OCI-LY1 (cell line): Measurements from ENCODE around the gene BCAR3.

Experiments used
- H2AFZ ChIP-seq: fragments of 200-600 bp; sonication (generic), shearing (Covaris generic); 2 replicates; pipeline ENCODE4 v1.6.0; 2014; ENCODE audit warnings: antibody characterized with exemption, mild to moderate bottlenecking, low read length
- H3F3A ChIP-seq: fragments of 200-600 bp; sonication (generic), shearing (Covaris generic); 2 replicates; pipeline ENCODE4 v1.6.0; 2014; ENCODE audit warnings: mild to moderate bottlenecking, antibody characterized with exemption, low read length, moderate library complexity; ENCODE audit not compliant: insufficient read depth
- H3K27ac ChIP-seq: fragments of 200-600 bp; sonication (generic); 2 replicates; pipeline ENCODE4 v1.5.1; 2014; ENCODE audit warnings: low read length, mixed run types, mild to moderate bottlenecking, low read depth; ENCODE audit not compliant: poor library complexity, severe bottlenecking
- H3K27me3 ChIP-seq: fragments of 200-600 bp; sonication (generic); 2 replicates; pipeline ENCODE4 v1.6.0; 2014; ENCODE audit warnings: antibody characterized with exemption, mild to moderate bottlenecking, low read length, moderate library complexity; ENCODE audit not compliant: insufficient read depth
- H3K36me3 ChIP-seq: fragments of 200-600 bp; sonication (generic); 2 replicates; pipeline ENCODE4 v1.6.1; 2014; ENCODE audit warnings: mild to moderate bottlenecking, antibody characterized with exemption, low read length, moderate library complexity, mixed read lengths; ENCODE audit not compliant: insufficient read depth
- H3K4me1 ChIP-seq: fragments of 200-600 bp; sonication (generic); 2 replicates; pipeline ENCODE4 v1.5.1; 2014; ENCODE audit warnings: mild to moderate bottlenecking, low read length, moderate library complexity; ENCODE audit not compliant: insufficient read depth, severe bottlenecking
- H3K4me2 ChIP-seq: fragments of 200-600 bp; sonication (generic), shearing (Covaris generic); 2 replicates; pipeline ENCODE4 v1.6.1; 2014; ENCODE audit warnings: low read length
- H3K4me3 ChIP-seq: fragments of 200-600 bp; sonication (generic); 2 replicates; pipeline ENCODE4 v1.5.1; 2014; ENCODE audit warnings: low read length, low read depth, mild to moderate bottlenecking, mixed read lengths; ENCODE audit not compliant: poor library complexity, severe bottlenecking
- H3K79me2 ChIP-seq: fragments of 200-600 bp; shearing (Covaris generic); 2 replicates; pipeline ENCODE4 v1.6.1; 2016; ENCODE audit warnings: mixed run types, low read length, mixed read lengths; ENCODE audit not compliant: insufficient read depth
- H3K9ac ChIP-seq: fragments of 200-600 bp; sonication (generic), shearing (Covaris generic); 2 replicates; pipeline ENCODE4 v1.6.1; 2014; ENCODE audit warnings: mild to moderate bottlenecking, low read length, mixed read lengths
- H3K9me2 ChIP-seq: fragments of 200-600 bp; sonication (generic), shearing (Covaris generic); 2 replicates; pipeline ENCODE4 v1.6.1; 2014; ENCODE audit warnings: low read depth, mild to moderate bottlenecking, low read length, mixed read lengths
- H3K9me3 ChIP-seq: fragments of 200-600 bp; shearing (Covaris generic); 2 replicates; pipeline ENCODE4 v1.6.1; 2014; ENCODE audit warnings: low read length, mixed read lengths
- H4K20me1 ChIP-seq: fragments of 200-600 bp; sonication (generic), shearing (Covaris generic); 2 replicates; pipeline ENCODE4 v1.6.0; 2016; ENCODE audit warnings: mild to moderate bottlenecking, low read length; ENCODE audit not compliant: insufficient read depth
- CTCF ChIP-seq: fragments of 200-600 bp; sonication (generic), shearing (Covaris generic); IDR thresholded peaks from 2 replicates; pipeline ENCODE4 v1.5.1; 2017; ENCODE audit warnings: mild to moderate bottlenecking, antibody characterized with exemption, low read length, moderate library complexity, mixed read lengths
- EZH2 ChIP-seq: fragments of 200-600 bp; sonication (generic), shearing (Covaris generic); IDR thresholded peaks from 2 replicates; pipeline ENCODE4 v1.8.0; 2017; ENCODE audit warnings: borderline replicate concordance, mixed run types, mild to moderate bottlenecking, antibody characterized with exemption, low read length, moderate library complexity, mixed read lengths

BCAR3 gene

GRCh38 chr1:93588206-93588605, 93.4 kb downstream of the BCAR3 start:
- Histone ChIP-seq H3K4me3 (no peak overlapping the region), H3K27me3 (no peaks in the 10 kb centered on the region), H2AFZ (no peak overlapping the region), H3K27ac (no peak overlapping the region), H3K4me2 (no peak overlapping the region), H3K9me2 (no peaks in the 10 kb centered on the region), H3K9ac (no peak overlapping the region), H4K20me1 (no peaks in the 10 kb centered on the region), H3K9me3 (no peaks in the 10 kb centered on the region), H3K79me2 (no peaks in the 10 kb centered on the region), H3K4me1 (peaks cover 8% of the 10 kb centered on the region), H3F3A (no peaks in the 10 kb centered on the region), H3K36me3 (no peaks in the 10 kb centered on the region)
- no peak for TF ChIP-seq CTCF
- TF ChIP-seq EZH2: no peak

GRCh38 chr1:93587354-93587753, 94.3 kb downstream of the BCAR3 start:
- Histone ChIP-seq H3K9me3 (no peaks in the 10 kb centered on the region), H3F3A (no peaks in the 10 kb centered on the region), H3K4me1 (peaks cover 8% of the 10 kb centered on the region), H3K9ac (no peak overlapping the region), H3K9me2 (no peaks in the 10 kb centered on the region), H3K79me2 (no peaks in the 10 kb centered on the region), H3K4me2 (no peak overlapping the region), H3K27ac (no peak overlapping the region), H3K4me3 (no peak overlapping the region), H3K36me3 (no peaks in the 10 kb centered on the region), H3K27me3 (no peaks in the 10 kb centered on the region), H2AFZ (no peak overlapping the region), H4K20me1 (no peaks in the 10 kb centered on the region)
- TF ChIP-seq CTCF (no peak), EZH2 (no peak)

GRCh38 chr1:93585059-93585966, 96.3 kb downstream of the BCAR3 start:
- Histone ChIP-seq H3K9me3 (no peaks in the 10 kb centered on the region), H3F3A (no peaks in the 10 kb centered on the region), H4K20me1 (no peaks in the 10 kb centered on the region), H2AFZ (no peak overlapping the region), H3K9ac (no peak overlapping the region), H3K4me3 (no peak overlapping the region), H3K9me2 (no peaks in the 10 kb centered on the region), H3K36me3 (no peaks in the 10 kb centered on the region), H3K4me1 (no peaks in the 10 kb centered on the region), H3K79me2 (no peaks in the 10 kb centered on the region), H3K27ac (no peak overlapping the region), H3K4me2 (no peak overlapping the region), H3K27me3 (no peaks in the 10 kb centered on the region)
- TF ChIP-seq CTCF: no peak
- no peak for TF ChIP-seq EZH2
